GM18526 (cell line): ENCODE data around the gene PRAME.

Source experiments
- POLR2A ChIP-seq: IDR thresholded peaks from 3 replicates; pipeline ENCODE4 v1.6.1; 2011; ENCODE audit not compliant: insufficient read length; ENCODE audit errors: extremely low read depth

Gene PRAME

GRCh38 chr22:22545084-22545483 lies 14.0 kb downstream of the PRAME start:
- TF ChIP-seq POLR2A, result no peak

GRCh38 chr22:22538226-22538989 lies 20.7 kb downstream of the PRAME start:
- no peak for TF ChIP-seq POLR2A

GRCh38 chr22:22536916-22537315 lies 22.1 kb downstream of the PRAME start:
- TF ChIP-seq POLR2A, result no peak

- no peak for TF ChIP-seq POLR2A
These were observed 22.6 kb downstream of the PRAME start for GRCh38 chr22:22536515-22536914.

GRCh38 chr22:22535662-22536061 lies 23.4 kb downstream of the PRAME start:
- TF ChIP-seq POLR2A, result no peak

- no peak for TF ChIP-seq POLR2A
These were observed 24.3 kb downstream of the PRAME start for GRCh38 chr22:22534604-22535415.

- TF ChIP-seq POLR2A, result no peak
These were observed 25.2 kb downstream of the PRAME start for GRCh38 chr22:22533863-22534262.

GRCh38 chr22:22533417-22533816 lies 25.6 kb downstream of the PRAME start:
- no peak for TF ChIP-seq POLR2A

GRCh38 chr22:22531770-22532546 lies 27.1 kb downstream of the PRAME start:
- no peak for TF ChIP-seq POLR2A

- TF ChIP-seq POLR2A, result no peak
These were observed 30.3 kb downstream of the PRAME start for GRCh38 chr22:22528780-22529179.

GRCh38 chr22:22527312-22527711 lies 31.8 kb downstream of the PRAME start:
- TF ChIP-seq POLR2A, result no peak

GRCh38 chr22:22526125-22526912 lies 32.7 kb downstream of the PRAME start:
- no peak for TF ChIP-seq POLR2A

GRCh38 chr22:22523494-22523893 lies 35.6 kb downstream of the PRAME start:
- TF ChIP-seq POLR2A, result no peak

- TF ChIP-seq POLR2A, result no peak
These were observed 37.4 kb downstream of the PRAME start for GRCh38 chr22:22521631-22522030.
